HCT116 (cell line): ENCODE measurements around the gene FAM156B. TPM values are rescaled to one million over a fixed set of nuclear protein-coding genes. Genes with fewer than 3 reads are reported as not detected.
"Not testable (repeated sequence)": the region's sequence is repeated elsewhere in the genome, so short reads cannot be mapped to it uniquely, and the experiment has no call there.

Experiments used
- ATAC-seq: fragments of 200-7000 bp; cut with Tn5 transposase; 2 replicates; pipeline ENCODE4 v1.9.1; 2020; ENCODE audit warnings: mild to moderate bottlenecking, moderate library complexity
- BruUV-seq: library from RNA; stranded (reverse); fragments of 400-500 nt; replicated peaks from 2 replicates; lab custom pipeline; 2021; lab: Mats Ljungman, UMichigan
- CTCF ChIA-PET: fragments of 300-600 bp; sonication (Branson Sonifier 250); formaldehyde crosslinking; loops from one replicate; lab custom pipeline; 2021; ENCODE audit warnings: antibody characterized with exemption; lab: Charles Lee
- POLR2A ChIA-PET: fragments of 300-600, 350-600 bp; sonication (Branson Sonifier 250); formaldehyde crosslinking; loops from one replicate; lab custom pipeline; 2021; ENCODE audit warnings: antibody characterized with exemption; lab: Charles Lee
- RAD21 ChIA-PET, 2 experiments: fragments of 300-600 bp; sonication (Branson Sonifier 250); formaldehyde crosslinking; loops; one replicate each; lab custom pipeline; 2023; ENCODE audit warnings: low total read pairs in 2 of 2; ENCODE audit not compliant: uncharacterized antibody in 2 of 2, unreplicated experiment in 2 of 2, low non-redundant PET in 1 of 2; lab: Charles Lee
- DNase-seq: peaks from one replicate; pipeline ENCODE4 v3.0.0-alpha.2; 2010; ENCODE audit warnings: low read depth, low spot score
- H2AFZ ChIP-seq: fragments of 200-600 bp; shearing (Covaris generic), sonication (generic); 2 replicates; pipeline ENCODE4 v1.6.1; 2017; ENCODE audit warnings: low read depth, mixed run types, mixed read lengths, antibody characterized with exemption, low read length; ENCODE audit not compliant: poor library complexity, severe bottlenecking
- H3K27ac ChIP-seq: 2 replicates; pipeline ENCODE4 v1.5.1; 2012; ENCODE audit warnings: low read depth, low read length
- H3K27me3 ChIP-seq: fragments of 200-600 bp; sonication (generic); 2 replicates; pipeline ENCODE4 v1.6.1; 2016; ENCODE audit warnings: mixed run types, low read length, mixed read lengths; ENCODE audit not compliant: insufficient read depth
- H3K36me3 ChIP-seq, 2 experiments: fragments of 200-500 bp in 1 of 2; fragments of 200-600 bp in 1 of 2; sonication (Bioruptor generic) in 1 of 2; sonication (generic) in 1 of 2; 2 replicates each; pipeline versions ENCODE4 v1.5.1 to v1.6.1; 2014 to 2016; ENCODE audit warnings: low read length in 2 of 2, inconsistent platforms in 1 of 2, mixed read lengths in 1 of 2, mixed run types in 1 of 2; ENCODE audit not compliant: insufficient read depth in 2 of 2, control insufficient read depth in 1 of 2
- H3K4me1 ChIP-seq, 2 experiments: fragments of 200-600 bp in 1 of 2; sonication (generic) in 1 of 2; 2 replicates each; pipeline versions ENCODE4 v1.5.1 to v1.6.1; 2012 to 2017; ENCODE audit warnings: low read length in 2 of 2, inconsistent platforms in 1 of 2, mild to moderate bottlenecking in 1 of 2, mixed read lengths in 1 of 2, mixed run types in 1 of 2, moderate library complexity in 1 of 2; ENCODE audit not compliant: insufficient read depth in 2 of 2, control insufficient read depth in 1 of 2
- H3K4me2 ChIP-seq: fragments of 200-600 bp; sonication (generic); 2 replicates; pipeline ENCODE4 v1.6.1; 2017; ENCODE audit warnings: mixed run types, low read length, mixed read lengths
- H3K4me3 ChIP-seq, 2 experiments: fragments of 200-600 bp in 1 of 2; sonication (generic) in 1 of 2; replicated peaks in 1 of 2; 2 replicates each; pipeline ENCODE4 v1.5.1; 2011 to 2016; ENCODE audit warnings: low read length in 2 of 2, control low read depth in 1 of 2, low read depth in 1 of 2, mild to moderate bottlenecking in 1 of 2, mixed read lengths in 1 of 2, mixed run types in 1 of 2
- H3K79me2 ChIP-seq: fragments of 200-600 bp; sonication (generic); 2 replicates; pipeline ENCODE4 v1.6.1; 2017; ENCODE audit warnings: mild to moderate bottlenecking, mixed run types, low read length, moderate library complexity, mixed read lengths; ENCODE audit not compliant: insufficient read depth
- H3K9ac ChIP-seq: fragments of 200-600 bp; sonication (generic); 2 replicates; pipeline ENCODE4 v1.6.1; 2016; ENCODE audit warnings: low read length, mixed read lengths
- H3K9me2 ChIP-seq: fragments of 200-600 bp; sonication (generic), shearing (Covaris generic); 2 replicates; pipeline ENCODE4 v1.6.1; 2017; ENCODE audit warnings: mixed run types, mild to moderate bottlenecking, moderate library complexity; ENCODE audit not compliant: insufficient read depth
- H3K9me3 ChIP-seq, 2 experiments: fragments of 200-500 bp in 1 of 2; fragments of 200-600 bp in 1 of 2; sonication (Bioruptor generic) in 1 of 2; sonication (generic) in 1 of 2; 2 replicates each; pipeline ENCODE4 v1.6.1; 2014 to 2017; ENCODE audit warnings: low read length in 2 of 2, mixed read lengths in 2 of 2, inconsistent platforms in 1 of 2, low read depth in 1 of 2, mild to moderate bottlenecking in 1 of 2, mixed run types in 1 of 2, moderate library complexity in 1 of 2; ENCODE audit not compliant: control insufficient read depth in 1 of 2, insufficient read depth in 1 of 2
- H4K20me1 ChIP-seq: fragments of 200-600 bp; sonication (generic), shearing (Covaris generic); 2 replicates; pipeline ENCODE4 v1.6.1; 2017; ENCODE audit warnings: mixed run types, mild to moderate bottlenecking, moderate library complexity; ENCODE audit not compliant: insufficient read depth
- intact Hi-C: fragments of 100-400 bp; cut with micrococcal nuclease; formaldehyde crosslinking; loops from 2 replicates; pipeline ENCODE4 v1.10.0; 2022
- total RNA-seq: library from RNA; stranded (reverse); gene quantifications from one replicate; pipeline ENCODE4 v1.2.1, GENCODE V29; 2021; ENCODE audit not compliant: unreplicated experiment

Gene FAM156B
- total RNA-seq, 1 experiment from 2014 or later, result 13.5 TPM

GRCh38 chrX:52888090-52888489 is 9.0 kb upstream of the FAM156B start:
- H3K4me2 ChIP-seq, CTCF ChIA-PET, BruUV-seq, H3K27me3 ChIP-seq, H4K20me1 ChIP-seq, H3K9me3 ChIP-seq, H3K4me1 ChIP-seq, H3K36me3 ChIP-seq, H3K4me3 ChIP-seq, ATAC-seq, RAD21 ChIA-PET, DNase-seq, H2AFZ ChIP-seq, H3K27ac ChIP-seq, H3K9me2 ChIP-seq, intact Hi-C loops, H3K9ac ChIP-seq, H3K79me2 ChIP-seq, POLR2A ChIA-PET: not testable (repeated sequence)

DNA sequence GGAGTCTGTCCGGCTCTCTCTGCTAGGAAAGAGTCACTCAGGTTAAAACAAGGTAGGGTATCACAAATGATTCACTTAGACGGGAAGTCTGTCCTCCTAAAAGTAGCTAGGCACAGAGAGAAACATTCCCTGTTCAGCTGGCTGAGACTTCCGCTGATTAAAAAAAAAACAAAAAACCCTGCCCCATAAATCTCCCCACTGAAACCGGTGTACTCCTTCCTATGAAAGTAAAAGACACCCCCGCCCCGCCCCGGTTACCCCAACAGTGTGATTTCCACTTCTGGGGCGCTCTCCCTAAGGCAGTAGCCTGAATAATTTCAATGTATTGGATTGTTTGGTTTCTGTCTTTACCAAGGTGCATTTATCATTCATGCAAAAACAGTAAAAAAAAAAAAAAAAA is 692 bp upstream of the FAM156B start:
- H3K4me3 ChIP-seq, DNase-seq, POLR2A ChIA-PET, H2AFZ ChIP-seq, CTCF ChIA-PET, H3K36me3 ChIP-seq, intact Hi-C loops, H3K9me3 ChIP-seq, H3K79me2 ChIP-seq, H3K9ac ChIP-seq, H3K27ac ChIP-seq, H3K9me2 ChIP-seq, RAD21 ChIA-PET, H3K4me2 ChIP-seq, H3K4me1 ChIP-seq, H4K20me1 ChIP-seq, H3K27me3 ChIP-seq, ATAC-seq: not testable (repeated sequence)
- BruUV-seq, result TSS peak; percentile 90

DNA sequence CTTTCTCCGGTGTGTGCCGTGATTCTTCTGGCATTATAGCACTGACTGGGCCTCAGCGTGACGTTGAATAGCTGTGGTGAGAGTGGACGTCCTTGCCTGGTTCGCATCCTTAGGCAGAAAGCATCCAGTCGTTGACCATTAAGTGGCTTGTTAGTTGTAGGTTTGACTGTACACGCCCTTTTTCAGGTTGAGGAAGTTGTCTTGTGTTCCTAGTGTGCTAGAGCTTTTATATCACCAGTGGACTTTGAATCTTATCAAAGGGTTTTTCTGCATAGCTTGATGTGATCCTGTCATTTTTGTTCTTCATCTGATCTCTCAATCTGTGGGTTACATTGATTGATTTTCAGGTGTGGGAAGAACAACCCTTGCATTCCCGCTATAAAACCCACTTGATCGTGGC is 8.4 kb downstream of the FAM156B start:
- ATAC-seq, H3K27ac ChIP-seq, H3K9ac ChIP-seq, H3K36me3 ChIP-seq, RAD21 ChIA-PET, intact Hi-C loops, H3K9me3 ChIP-seq, H3K9me2 ChIP-seq, H3K4me1 ChIP-seq, H3K79me2 ChIP-seq, CTCF ChIA-PET, H3K27me3 ChIP-seq, H3K4me3 ChIP-seq, POLR2A ChIA-PET, BruUV-seq, H4K20me1 ChIP-seq, H2AFZ ChIP-seq, H3K4me2 ChIP-seq, DNase-seq: not testable (repeated sequence)

GRCh38 chrX:52906072-52906471 is 8.9 kb downstream of the FAM156B start:
- H3K27ac ChIP-seq, H3K4me2 ChIP-seq, H3K4me3 ChIP-seq, BruUV-seq, H3K36me3 ChIP-seq, ATAC-seq, intact Hi-C loops, CTCF ChIA-PET, DNase-seq, POLR2A ChIA-PET, H4K20me1 ChIP-seq, RAD21 ChIA-PET, H3K27me3 ChIP-seq, H2AFZ ChIP-seq, H3K79me2 ChIP-seq, H3K9me3 ChIP-seq, H3K4me1 ChIP-seq, H3K9me2 ChIP-seq, H3K9ac ChIP-seq: not testable (repeated sequence)

DNA sequence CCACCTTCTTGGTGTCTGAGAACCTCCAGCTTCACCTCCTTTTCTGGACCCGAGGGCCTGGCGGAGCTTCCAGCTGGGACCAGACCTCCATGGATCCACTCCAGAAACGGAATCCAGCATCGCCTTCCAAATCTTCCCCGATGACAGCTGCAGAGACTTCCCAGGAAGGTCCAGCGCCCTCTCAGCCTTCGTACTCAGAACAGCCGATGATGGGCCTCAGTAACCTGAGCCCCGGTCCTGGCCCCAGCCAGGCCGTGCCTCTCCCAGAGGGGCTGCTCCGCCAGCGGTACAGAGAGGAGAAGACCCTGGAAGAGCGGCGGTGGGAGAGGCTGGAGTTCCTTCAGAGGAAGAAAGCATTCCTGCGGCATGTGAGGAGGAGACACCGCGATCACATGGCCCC is 10.0 kb downstream of the FAM156B start:
- H3K4me1 ChIP-seq, intact Hi-C loops, H3K36me3 ChIP-seq, BruUV-seq, POLR2A ChIA-PET, H3K27me3 ChIP-seq, H3K9me3 ChIP-seq, DNase-seq, H3K27ac ChIP-seq, ATAC-seq, H3K79me2 ChIP-seq, CTCF ChIA-PET, H3K9ac ChIP-seq, H3K4me3 ChIP-seq, RAD21 ChIA-PET, H3K4me2 ChIP-seq, H4K20me1 ChIP-seq, H3K9me2 ChIP-seq, H2AFZ ChIP-seq: not testable (repeated sequence)
